HepG2 (cell line): ENCODE measurements around the gene HOXA13. TPM values are rescaled to one million over a fixed set of nuclear protein-coding genes. Genes with fewer than 3 reads are reported as not detected.

Experiments used
- ARID3A ChIP-seq: IDR thresholded peaks from 2 replicates; pipeline ENCODE4 v1.6.1; 2012; ENCODE audit warnings: low read depth, low read length, improper control_type of control experiment
- CSRNP1 ChIP-seq: sonication (generic); formaldehyde crosslinking; IDR thresholded peaks from 2 replicates; pipeline ENCODE4 v1.8.1; 2023; ENCODE audit warnings: mild to moderate bottlenecking, missing genetic modification reagents
- ELF4 ChIP-seq: sonication (generic); formaldehyde crosslinking; IDR thresholded peaks from 2 replicates; pipeline ENCODE4 v1.5.0; 2020; ENCODE audit warnings: missing genetic modification reagents, mild to moderate bottlenecking, moderate library complexity, borderline replicate concordance
- LCORL ChIP-seq, 2 experiments: fragments of 450-650 bp in 1 of 2; sonication (generic) in 1 of 2; formaldehyde crosslinking in 1 of 2; IDR thresholded peaks; 2 replicates each; pipeline versions ENCODE4 v1.5.0 to v1.6.1; 2017 to 2020; ENCODE audit warnings: antibody characterized with exemption in 1 of 2, missing genetic modification reagents in 1 of 2
- MAZ ChIP-seq, 2 experiments: sonication (generic) in 1 of 2; formaldehyde crosslinking in 1 of 2; IDR thresholded peaks; 2 replicates each; pipeline versions ENCODE4 v1.5.0 to v1.6.1; 2012 to 2020; ENCODE audit warnings: low read depth in 2 of 2, mild to moderate bottlenecking in 2 of 2, borderline replicate concordance in 1 of 2, improper control_type of control experiment in 1 of 2, low read length in 1 of 2, missing genetic modification reagents in 1 of 2, moderate library complexity in 1 of 2
- NONO ChIP-seq, 2 experiments: fragments of 450-650 bp in 1 of 2; sonication (generic) in 1 of 2; formaldehyde crosslinking in 1 of 2; IDR thresholded peaks in 1 of 2; conservative IDR thresholded peaks in 1 of 2; 2 replicates each; pipeline versions ENCODE4 v1.6.1 to v1.8.0; 2017 to 2022; ENCODE audit warnings: mild to moderate bottlenecking in 1 of 2, missing genetic modification reagents in 1 of 2, moderate library complexity in 1 of 2
- NR0B2 ChIP-seq: sonication (generic); formaldehyde crosslinking; IDR thresholded peaks from 2 replicates; pipeline ENCODE4 v1.4.0; 2020; ENCODE audit warnings: mild to moderate bottlenecking, missing genetic modification reagents
- ZBTB14 ChIP-seq: sonication (generic); formaldehyde crosslinking; IDR thresholded peaks from 2 replicates; pipeline ENCODE4 v1.4.0; 2020; ENCODE audit warnings: missing genetic modification reagents
- ZNF180 ChIP-seq: sonication (generic); formaldehyde crosslinking; IDR thresholded peaks from 2 replicates; pipeline ENCODE4 v1.4.0; 2020; ENCODE audit warnings: low read depth, missing genetic modification reagents, borderline replicate concordance
- ZNF281 ChIP-seq: sonication (generic); formaldehyde crosslinking; IDR thresholded peaks from 2 replicates; pipeline ENCODE4 v1.4.0; 2020; ENCODE audit warnings: missing genetic modification reagents, borderline replicate concordance
- ZNF3 ChIP-seq: IDR thresholded peaks from 2 replicates; pipeline ENCODE4 v1.7.0; 2017; ENCODE audit warnings: inconsistent platforms
- ZNF44 ChIP-seq: sonication (generic); formaldehyde crosslinking; IDR thresholded peaks from 2 replicates; pipeline ENCODE4 v1.5.1; 2020; ENCODE audit warnings: mild to moderate bottlenecking, missing genetic modification reagents
- ZNF546 ChIP-seq: sonication (generic); formaldehyde crosslinking; conservative IDR thresholded peaks from 2 replicates; pipeline ENCODE4 v1.8.1; 2023; ENCODE audit warnings: mild to moderate bottlenecking, missing genetic modification reagents
- ZNF580 ChIP-seq: IDR thresholded peaks from 2 replicates; pipeline ENCODE4 v1.6.1; 2016; ENCODE audit warnings: low read depth, borderline replicate concordance
- ZNF704 ChIP-seq: sonication (generic); formaldehyde crosslinking; IDR thresholded peaks from 2 replicates; pipeline ENCODE4 v1.8.1; 2023; ENCODE audit warnings: mild to moderate bottlenecking, inconsistent platforms, moderate library complexity, missing genetic modification reagents, borderline replicate concordance
- polyA plus RNA-seq, 8 experiments: library from polyadenylated mRNA; depleted of rRNA in 3 of 8; stranded (reverse) in 7 of 8; unstranded in 1 of 8; fragments of >200 nt; fragmentation: Illumina TruSeq in 4 of 8; extraction: Trizol in 4 of 8; gene quantifications; 2 replicates each; pipeline versions ENCODE4 v1.2.1 to v1.2.3, GENCODE V29; 2011 to 2016; ENCODE audit warnings: low read depth in 4 of 8, missing spikeins in 1 of 8, mixed read lengths in 1 of 8; ENCODE audit not compliant: insufficient read depth in 1 of 8
- total RNA-seq, 5 experiments: library from RNA; depleted of rRNA; stranded (reverse); fragments of >200 nt; fragmentation: Illumina TruSeq; extraction: Trizol; gene quantifications; 2 replicates each; pipeline ENCODE4 v1.2.3, GENCODE V29; 2016; ENCODE audit warnings: low read depth in 1 of 5

Gene HOXA13
- total and polyA plus RNA-seq, 2 of the 13 experiments (the other 11 are each of a cell fraction or from before 2014, with no cell fraction given), result 0.01 to 0.04 TPM

- no peak for TF ChIP-seq MAZ (IDR thresholded peaks at IDR 0.05; ENCODE audit: borderline replicate concordance, low read depth, low read length)
- TF ChIP-seq MAZ (CRISPR knock-in tag; IDR thresholded peaks at IDR 0.05; ENCODE audit: low read depth), result peak; percentile 36; the same call in 1 of the 2 replicates
- no peak for TF ChIP-seq ELF4
- no peak for TF ChIP-seq ZNF3 (CRISPR knock-in tag)
- TF ChIP-seq ZNF580, result peak; percentile 61; the same call in 1 of the 2 replicates
- TF ChIP-seq ZNF546 (CRISPR knock-in tag), result 0 out of 2 replicates have a peak, but pooled peaks have one; percentile 55
- no peak for TF ChIP-seq ARID3A
- TF ChIP-seq ZNF180 (CRISPR knock-in tag), result no peak
- TF ChIP-seq LCORL (IDR thresholded peaks at IDR 0.05), result no peak
- peak; percentile 66 for TF ChIP-seq LCORL (CRISPR knock-in tag; IDR thresholded peaks at IDR 0.05)
- peak; percentile 44; the same call in 1 of the 2 replicates for TF ChIP-seq NR0B2 (CRISPR knock-in tag)
- TF ChIP-seq ZNF704, result 0 out of 2 replicates have a peak, but pooled peaks have one; percentile 48
- no peak for TF ChIP-seq ZNF281 (CRISPR knock-in tag)
- no peak for TF ChIP-seq CSRNP1 (CRISPR knock-in tag)
- TF ChIP-seq NONO (IDR thresholded peaks at IDR 0.05), result no peak
- 0 out of 2 replicates have a peak, but pooled peaks have one; percentile 16 for TF ChIP-seq NONO (CRISPR knock-in tag; conservative IDR thresholded peaks at IDR 0.05)
- 0 out of 2 replicates have a peak, but pooled peaks have one; percentile 45 for TF ChIP-seq ZBTB14 (CRISPR knock-in tag)
- TF ChIP-seq ZNF44 (CRISPR knock-in tag), result 0 out of 2 replicates have a peak, but pooled peaks have one; percentile 30
Measured at GRCh38 chr7:27160546-27161213, 39.2 kb downstream of the HOXA13 start (continued).
